Liver (tissue), 9 donors: ENCODE measurements around the gene FKBP1B. TPM values are rescaled to one million over a fixed set of nuclear protein-coding genes. Genes with fewer than 3 reads are reported as not detected.
"Not testable (repeated sequence)": the region's sequence is repeated elsewhere in the genome, so short reads cannot be mapped to it uniquely, and the experiment has no call there.

Experiments used
- DNase-seq: peaks from one replicate; pipeline ENCODE4 v3.0.0-alpha.2; 2017; ENCODE audit warnings: low spot score
- H3K27ac ChIP-seq, 2 donors: one replicate each; pipeline ENCODE4 v1.7.0; 2013; ENCODE audit warnings: inconsistent platforms in 2 of 2, low read length in 2 of 2, control low read depth in 1 of 2, low read depth in 1 of 2, mild to moderate bottlenecking in 1 of 2
- H3K27me3 ChIP-seq, 4 donors: one replicate each; pipeline versions ENCODE4 v1.6.1 to v1.7.0; 2013; ENCODE audit warnings: low read length in 3 of 4, inconsistent platforms in 1 of 4, mild to moderate bottlenecking in 1 of 4, moderate library complexity in 1 of 4; ENCODE audit not compliant: control insufficient read depth in 4 of 4, insufficient read depth in 4 of 4
- H3K36me3 ChIP-seq, 4 donors: one replicate each; pipeline versions ENCODE4 v1.6.1 to v1.7.0; 2013; ENCODE audit warnings: low read length in 3 of 4, mild to moderate bottlenecking in 3 of 4, low read depth in 1 of 4, moderate library complexity in 1 of 4; ENCODE audit not compliant: control insufficient read depth in 4 of 4, insufficient read depth in 3 of 4
- H3K4me1 ChIP-seq, 4 donors: one replicate each; pipeline versions ENCODE4 v1.6.1 to v1.7.0; 2013; ENCODE audit warnings: low read length in 3 of 4, mild to moderate bottlenecking in 3 of 4, moderate library complexity in 1 of 4; ENCODE audit not compliant: control insufficient read depth in 4 of 4, insufficient read depth in 4 of 4
- H3K4me3 ChIP-seq, 3 donors: one replicate each; pipeline versions ENCODE4 v1.6.1 to v1.7.0; 2013; ENCODE audit warnings: low read length in 3 of 3, control low read depth in 1 of 3, low read depth in 1 of 3, mild to moderate bottlenecking in 1 of 3
- H3K9ac ChIP-seq, 2 donors: one replicate each; pipeline ENCODE4 v1.7.0; 2013; ENCODE audit warnings: low read length in 2 of 2, mild to moderate bottlenecking in 2 of 2, moderate library complexity in 2 of 2, control low read depth in 1 of 2, low read depth in 1 of 2
- H3K9me3 ChIP-seq, 4 donors: one replicate each; pipeline versions ENCODE4 v1.6.1 to v1.7.0; 2013; ENCODE audit warnings: low read length in 3 of 4; ENCODE audit not compliant: control insufficient read depth in 4 of 4
- ATF3 ChIP-seq: IDR thresholded peaks from 2 replicates; pipeline ENCODE4 v1.6.1; 2016; ENCODE audit warnings: antibody characterized with exemption
- CTCF ChIP-seq: fragments of 150-350 bp; IDR thresholded peaks from 2 replicates; pipeline ENCODE4 v1.5.1; 2017; ENCODE audit warnings: improper control_type of control experiment, low read depth, low read length; ENCODE audit not compliant: missing input control
- EGR1 ChIP-seq, 2 donors: IDR thresholded peaks; 2 replicates each; pipeline ENCODE4 v1.6.1; 2016 to 2018; ENCODE audit warnings: antibody characterized with exemption in 2 of 2, low read depth in 2 of 2
- FOXA1 ChIP-seq: IDR thresholded peaks from 2 replicates; pipeline ENCODE4 v1.6.1; 2016; ENCODE audit warnings: antibody characterized with exemption
- FOXA2 ChIP-seq: IDR thresholded peaks from 2 replicates; pipeline ENCODE4 v1.6.1; 2016; ENCODE audit warnings: antibody characterized with exemption
- GABPA ChIP-seq, 2 donors: IDR thresholded peaks in 1 of 2; conservative IDR thresholded peaks in 1 of 2; 2 replicates each; pipeline ENCODE4 v1.6.1; 2016; ENCODE audit warnings: antibody characterized with exemption in 2 of 2, mild to moderate bottlenecking in 1 of 2, moderate library complexity in 1 of 2
- HNF4A ChIP-seq, 2 donors: conservative IDR thresholded peaks; 2 replicates each; pipeline ENCODE4 v1.6.1; 2016; ENCODE audit warnings: antibody characterized with exemption in 2 of 2, mild to moderate bottlenecking in 2 of 2
- HNF4G ChIP-seq: IDR thresholded peaks from 2 replicates; pipeline ENCODE4 v1.6.1; 2016; ENCODE audit warnings: antibody characterized with exemption
- JUND ChIP-seq, 2 donors: IDR thresholded peaks; 2 replicates each; pipeline ENCODE4 v1.6.1; 2016; ENCODE audit warnings: antibody characterized with exemption in 2 of 2
- MAX ChIP-seq: IDR thresholded peaks from 2 replicates; pipeline ENCODE4 v1.6.1; 2016; ENCODE audit warnings: antibody characterized with exemption
- NR2F2 ChIP-seq: IDR thresholded peaks from 2 replicates; pipeline ENCODE4 v1.6.1; 2016; ENCODE audit warnings: antibody characterized with exemption
- RAD21 ChIP-seq, 2 donors: IDR thresholded peaks; 2 replicates each; pipeline ENCODE4 v1.6.1; 2016; ENCODE audit warnings: antibody characterized with exemption in 2 of 2, mild to moderate bottlenecking in 2 of 2
- RXRA ChIP-seq, 2 donors: IDR thresholded peaks; 2 replicates each; pipeline ENCODE4 v1.6.1; 2017 to 2018; ENCODE audit warnings: antibody characterized with exemption in 2 of 2, mild to moderate bottlenecking in 1 of 2
- SP1 ChIP-seq: IDR thresholded peaks from 2 replicates; pipeline ENCODE4 v1.6.1; 2018; ENCODE audit warnings: antibody characterized with exemption, mild to moderate bottlenecking
- TAF1 ChIP-seq: conservative IDR thresholded peaks from 2 replicates; pipeline ENCODE4 v1.6.1; 2016; ENCODE audit warnings: antibody characterized with exemption, mild to moderate bottlenecking
- YY1 ChIP-seq: IDR thresholded peaks from 2 replicates; pipeline ENCODE4 v1.6.1; 2016; ENCODE audit warnings: antibody characterized with exemption, mild to moderate bottlenecking
- WGBS: extraction: QIAGEN DNeasy Blood & Tissue Kit; methylation state at CpG from one replicate; pipeline ENCODE4 v1.1.7; 2013; 5-methylcytosine and 5-hydroxymethylcytosine counted together
- polyA plus RNA-seq, 2 donors: library from polyadenylated mRNA; stranded (reverse) in 1 of 2; unstranded in 1 of 2; fragments of 200-250 nt in 1 of 2; fragments of >200 nt in 1 of 2; fragmentation: Nextera tagmentation in 1 of 2; extraction: Ambion mirVana in 1 of 2; gene quantifications; one replicate each; pipeline versions ENCODE4 v1.2.1 to v1.2.3, GENCODE V29; 2013 to 2015
- total RNA-seq, 2 donors: library from RNA; depleted of rRNA; stranded (reverse); fragments of >200 nt; gene quantifications; one replicate each; pipeline ENCODE4 v1.2.3, GENCODE V29; 2014
- TF ChIP-seq, protein P1 (sequence below): IDR thresholded peaks from 2 replicates; pipeline ENCODE4 v1.6.1; 2016; ENCODE audit warnings: antibody characterized with exemption
- donor health status: healthy.
- donor health status: healthy.
- donor health status: healthy.
- donor health status: healthy.
- donor health status: healthy.

The FKBP1B gene
- total and polyA plus RNA-seq, 4 donors = 3.6 to 23.6 (median 11.5) TPM

DNA sequence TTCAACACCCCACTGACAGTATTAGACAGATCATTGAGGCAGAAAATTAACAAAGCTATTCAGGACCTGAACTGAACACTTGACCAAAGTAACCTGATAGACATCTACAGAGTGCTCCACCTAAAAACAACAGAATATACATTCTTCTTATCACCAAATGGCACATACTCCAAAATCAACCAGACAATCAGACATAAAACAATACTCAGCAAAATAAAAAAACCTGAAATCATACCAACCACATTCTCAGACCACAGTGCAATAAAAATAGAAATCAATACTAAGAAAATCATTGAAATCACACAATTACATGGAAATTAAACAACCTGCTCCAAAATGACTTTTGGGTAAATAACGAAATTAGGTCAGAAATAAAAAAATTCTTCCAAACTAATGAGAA is 57.8 kb downstream of the FKBP1B start:
- H3K36me3 ChIP-seq = no peaks in the 10 kb centered on the region
- no peak overlapping the region for H3K27ac ChIP-seq
- H3K4me1 ChIP-seq = no peaks in the 10 kb centered on the region
- TF ChIP-seq SP1 (no peak), FOXA2 (no peak), NR2F2 (no peak), RXRA (IDR thresholded peaks at IDR 0.05) (no peak), MAX (no peak), CTCF (no peak), TAF1 (no peak), ATF3 (no peak), HNF4A (conservative IDR thresholded peaks at IDR 0.05) (no peak), FOXA1 (no peak), YY1 (no peak), GABPA (IDR thresholded peaks at IDR 0.05 in 1 of 2, conservative IDR thresholded peaks at IDR 0.05 in 1 of 2) (no peak), RAD21 (IDR thresholded peaks at IDR 0.05) (no peak)
- TF ChIP-seq, protein P1, sequence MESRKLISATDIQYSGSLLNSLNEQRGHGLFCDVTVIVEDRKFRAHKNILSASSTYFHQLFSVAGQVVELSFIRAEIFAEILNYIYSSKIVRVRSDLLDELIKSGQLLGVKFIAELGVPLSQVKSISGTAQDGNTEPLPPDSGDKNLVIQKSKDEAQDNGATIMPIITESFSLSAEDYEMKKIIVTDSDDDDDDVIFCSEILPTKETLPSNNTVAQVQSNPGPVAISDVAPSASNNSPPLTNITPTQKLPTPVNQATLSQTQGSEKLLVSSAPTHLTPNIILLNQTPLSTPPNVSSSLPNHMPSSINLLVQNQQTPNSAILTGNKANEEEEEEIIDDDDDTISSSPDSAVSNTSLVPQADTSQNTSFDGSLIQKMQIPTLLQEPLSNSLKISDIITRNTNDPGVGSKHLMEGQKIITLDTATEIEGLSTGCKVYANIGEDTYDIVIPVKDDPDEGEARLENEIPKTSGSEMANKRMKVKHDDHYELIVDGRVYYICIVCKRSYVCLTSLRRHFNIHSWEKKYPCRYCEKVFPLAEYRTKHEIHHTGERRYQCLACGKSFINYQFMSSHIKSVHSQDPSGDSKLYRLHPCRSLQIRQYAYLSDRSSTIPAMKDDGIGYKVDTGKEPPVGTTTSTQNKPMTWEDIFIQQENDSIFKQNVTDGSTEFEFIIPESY = no peak
- no peaks in the 10 kb centered on the region for H3K27me3 ChIP-seq
- no peaks in the 10 kb centered on the region for H3K9me3 ChIP-seq
- no peak overlapping the region for H3K4me3 ChIP-seq
- no peak for DNase-seq
- H3K9ac ChIP-seq = no peak overlapping the region
- 9% methylated on average over 1 of the region's 1 CpG for whole genome bisulfite sequencing

DNA sequence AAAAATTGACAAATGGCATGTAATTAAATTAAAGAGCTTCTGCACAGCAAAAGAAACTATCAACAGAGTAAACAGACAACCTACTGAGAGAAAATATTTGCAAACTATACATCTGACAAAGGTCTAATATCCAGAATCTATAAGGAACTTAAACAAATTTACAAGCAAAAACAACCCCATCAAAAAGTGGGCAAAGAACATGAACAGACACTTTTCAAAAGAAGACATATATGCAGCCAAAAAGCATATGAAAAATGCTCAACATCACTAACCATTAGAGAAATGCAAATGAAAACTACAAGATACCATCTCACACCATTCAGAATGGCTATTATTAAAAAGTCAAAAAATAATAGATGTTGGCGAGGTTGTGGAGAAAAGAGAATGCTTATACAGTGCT is 59.9 kb downstream of the FKBP1B start:
- not testable (repeated sequence) for H3K9me3 ChIP-seq, DNase-seq, H3K4me1 ChIP-seq, H3K27ac ChIP-seq, H3K9ac ChIP-seq, H3K27me3 ChIP-seq, H3K36me3 ChIP-seq, H3K4me3 ChIP-seq
- 98% methylated on average over 1 of the region's 1 CpG for WGBS

DNA sequence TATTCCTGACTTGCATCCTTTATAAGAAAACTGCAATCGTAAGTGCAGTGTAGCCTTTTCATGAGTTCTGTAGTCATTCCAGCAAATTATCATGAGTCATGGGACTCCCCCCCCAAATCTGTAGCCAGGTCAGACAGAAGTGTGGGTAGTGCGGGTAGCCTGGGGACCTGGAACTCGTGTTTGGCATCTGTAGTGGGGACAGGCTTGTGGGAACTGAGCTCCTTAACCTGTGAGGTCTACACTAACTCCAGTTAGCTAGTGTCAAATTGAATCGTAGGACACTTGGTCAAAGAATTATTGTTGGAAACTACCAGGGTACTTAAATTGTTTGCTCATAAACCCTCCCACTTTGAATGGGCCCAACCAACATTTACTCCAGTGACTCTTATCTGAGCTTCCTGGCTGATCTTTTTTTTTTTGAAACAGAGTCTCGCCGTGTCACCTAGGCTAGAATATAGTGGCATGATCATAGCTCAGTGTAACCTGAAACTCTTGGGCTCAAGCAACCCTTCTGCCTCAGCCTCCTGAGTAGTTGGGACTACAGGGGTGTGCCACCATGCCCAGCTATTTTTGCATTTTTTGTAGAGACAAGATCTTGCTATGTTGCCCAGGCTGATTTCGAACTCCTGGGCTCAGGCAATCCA is 61.2 kb downstream of the FKBP1B start:
- 90% methylated on average over 7 of the region's 7 CpGs for WGBS
- Histone ChIP-seq H3K4me1 (no peaks in the 10 kb centered on the region), H3K27me3 (no peaks in the 10 kb centered on the region), H3K9ac (no peak overlapping the region), H3K36me3 (no peaks in the 10 kb centered on the region), H3K27ac (no peak overlapping the region), H3K4me3 (no peak overlapping the region), H3K9me3 (no peaks in the 10 kb centered on the region)
- DNase-seq = no peak
- no peak for TF ChIP-seq HNF4A (conservative IDR thresholded peaks at IDR 0.05)
- TF ChIP-seq EGR1 (IDR thresholded peaks at IDR 0.05; ENCODE audit: low read depth in 2 of 2) = no peak
- no peak for TF ChIP-seq JUND (IDR thresholded peaks at IDR 0.05)
- TF ChIP-seq TAF1 = no peak
- TF ChIP-seq, protein P1 = no peak
- no peak for TF ChIP-seq MAX
- no peak for TF ChIP-seq RXRA (IDR thresholded peaks at IDR 0.05)
- TF ChIP-seq HNF4G = no peak
- TF ChIP-seq CTCF = no peak
